Astrocyte (in vitro differentiated cells and primary cell): Measurements from ENCODE around the gene SPTBN1.

Source experiments
- CTCF ChIP-seq: IDR thresholded peaks from 2 replicates; pipeline ENCODE4 v1.5.1; 2011; ENCODE audit warnings: low read depth, mild to moderate bottlenecking, inconsistent platforms, low read length, moderate library complexity; ENCODE audit not compliant: insufficient read depth
- EZH2 ChIP-seq: IDR thresholded peaks from 2 replicates; pipeline ENCODE4 v1.6.1; 2012; ENCODE audit warnings: mild to moderate bottlenecking, low read length, inconsistent platforms; ENCODE audit not compliant: insufficient read depth

- TF ChIP-seq CTCF (no peak), EZH2 (no peak)
These were observed 52.4 kb downstream of the SPTBN1 start for GRCh38 chr2:54508541-54508940.
